ENCODE measurements around the gene TMTC4.

GRCh38 chr13:100674572-100674871 lies at the start of gene TMTC4:
- TF ChIP-seq SREBF2 (IDR thresholded peaks at IDR 0.05) (no peak), CTCF (IDR thresholded peaks at IDR 0.05) (no peak), POLR2AphosphoS2 (conservative IDR thresholded peaks at IDR 0.05; ENCODE audit: low read length) (no peak), USF2 (IDR thresholded peaks at IDR 0.05) (no peak), EP300 (IDR thresholded peaks at IDR 0.05) (no peak), CEBPB (IDR thresholded peaks at IDR 0.05) (no peak), PBX3 (IDR thresholded peaks at IDR 0.05) (no peak), POLR2A (IDR thresholded peaks at IDR 0.05; ENCODE audit: low read length) (no peak), RAD21 (conservative IDR thresholded peaks at IDR 0.05 in 1 of 2, IDR thresholded peaks at IDR 0.05 in 1 of 2) (no peak), KDM5A (IDR thresholded peaks at IDR 0.05) (no peak), FOSB (CRISPR knock-in tag; IDR thresholded peaks at IDR 0.05) (no peak), ZSCAN20 (CRISPR knock-in tag; IDR thresholded peaks at IDR 0.05) (no peak), BHLHE40 (IDR thresholded peaks at IDR 0.05; ENCODE audit: low read depth, low read length) (no peak), REST (IDR thresholded peaks at IDR 0.05) (no peak)
